AG09319 (cell line): ENCODE results near the gene KIFAP3.

Source experiments
- DNase-seq: peaks from one replicate; pipeline ENCODE4 v3.0.0-alpha.2; 2010; ENCODE audit warnings: low read depth; ENCODE audit errors: extremely low read depth
- TF ChIP-seq, protein P1 (sequence below): IDR thresholded peaks from 2 replicates; pipeline ENCODE4 v1.5.1; 2011; ENCODE audit warnings: low read depth, mild to moderate bottlenecking, inconsistent platforms, low read length, moderate library complexity

Gene KIFAP3

GRCh38 chr1:169884634-169885033 is 189.9 kb downstream of the KIFAP3 start:
- no peak for DNase-seq
- TF ChIP-seq, protein P1, sequence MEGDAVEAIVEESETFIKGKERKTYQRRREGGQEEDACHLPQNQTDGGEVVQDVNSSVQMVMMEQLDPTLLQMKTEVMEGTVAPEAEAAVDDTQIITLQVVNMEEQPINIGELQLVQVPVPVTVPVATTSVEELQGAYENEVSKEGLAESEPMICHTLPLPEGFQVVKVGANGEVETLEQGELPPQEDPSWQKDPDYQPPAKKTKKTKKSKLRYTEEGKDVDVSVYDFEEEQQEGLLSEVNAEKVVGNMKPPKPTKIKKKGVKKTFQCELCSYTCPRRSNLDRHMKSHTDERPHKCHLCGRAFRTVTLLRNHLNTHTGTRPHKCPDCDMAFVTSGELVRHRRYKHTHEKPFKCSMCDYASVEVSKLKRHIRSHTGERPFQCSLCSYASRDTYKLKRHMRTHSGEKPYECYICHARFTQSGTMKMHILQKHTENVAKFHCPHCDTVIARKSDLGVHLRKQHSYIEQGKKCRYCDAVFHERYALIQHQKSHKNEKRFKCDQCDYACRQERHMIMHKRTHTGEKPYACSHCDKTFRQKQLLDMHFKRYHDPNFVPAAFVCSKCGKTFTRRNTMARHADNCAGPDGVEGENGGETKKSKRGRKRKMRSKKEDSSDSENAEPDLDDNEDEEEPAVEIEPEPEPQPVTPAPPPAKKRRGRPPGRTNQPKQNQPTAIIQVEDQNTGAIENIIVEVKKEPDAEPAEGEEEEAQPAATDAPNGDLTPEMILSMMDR: no peak

- TF ChIP-seq, protein P1: no peak
- no peak for DNase-seq
These were observed 192.4 kb downstream of the KIFAP3 start for GRCh38 chr1:169882039-169882511.

DNA sequence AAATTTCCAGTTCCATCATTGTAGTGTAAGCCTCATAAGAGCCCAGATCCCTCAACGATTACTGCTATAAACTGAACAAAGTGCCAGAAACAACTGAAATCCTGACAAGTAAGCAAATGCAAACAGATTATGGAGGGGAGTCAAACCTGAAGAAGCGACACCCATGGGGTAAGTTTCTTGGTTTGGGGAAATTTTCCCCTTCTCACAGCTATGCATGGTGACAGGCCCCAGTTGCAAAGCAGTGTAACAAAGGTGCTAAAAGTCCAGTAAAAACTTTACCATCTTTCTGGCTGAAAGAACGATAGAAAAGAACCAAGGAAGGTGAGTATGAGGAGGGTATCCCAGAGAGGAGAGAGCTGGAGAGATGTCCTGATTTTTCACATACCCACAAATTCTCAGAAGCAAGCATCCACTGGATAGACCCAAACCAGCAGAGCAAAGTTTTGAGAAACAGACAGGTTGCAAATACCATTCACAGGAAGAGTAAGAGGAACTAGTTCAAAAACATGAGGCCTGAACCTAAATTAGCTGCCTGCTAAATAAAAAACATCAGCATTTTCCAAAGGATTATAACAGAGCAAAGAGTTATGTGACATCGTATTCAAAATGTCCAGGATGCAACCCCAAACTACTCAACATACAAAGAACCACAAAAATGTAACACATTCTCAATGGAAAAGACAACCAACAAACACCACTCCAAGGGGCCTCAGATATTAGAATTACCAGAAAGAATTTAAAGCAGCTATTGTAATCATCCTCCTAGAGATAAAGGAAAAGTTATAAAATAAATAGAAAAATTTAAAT is 195.3 kb downstream of the KIFAP3 start:
- TF ChIP-seq, protein P1: no peak

GRCh38 chr1:169878498-169878897 is 196.0 kb downstream of the KIFAP3 start:
- no peak for DNase-seq
- TF ChIP-seq, protein P1: no peak

More for the DNA sequence above, 195.3 kb downstream of the KIFAP3 start:
- DNase-seq: no peak

DNA sequence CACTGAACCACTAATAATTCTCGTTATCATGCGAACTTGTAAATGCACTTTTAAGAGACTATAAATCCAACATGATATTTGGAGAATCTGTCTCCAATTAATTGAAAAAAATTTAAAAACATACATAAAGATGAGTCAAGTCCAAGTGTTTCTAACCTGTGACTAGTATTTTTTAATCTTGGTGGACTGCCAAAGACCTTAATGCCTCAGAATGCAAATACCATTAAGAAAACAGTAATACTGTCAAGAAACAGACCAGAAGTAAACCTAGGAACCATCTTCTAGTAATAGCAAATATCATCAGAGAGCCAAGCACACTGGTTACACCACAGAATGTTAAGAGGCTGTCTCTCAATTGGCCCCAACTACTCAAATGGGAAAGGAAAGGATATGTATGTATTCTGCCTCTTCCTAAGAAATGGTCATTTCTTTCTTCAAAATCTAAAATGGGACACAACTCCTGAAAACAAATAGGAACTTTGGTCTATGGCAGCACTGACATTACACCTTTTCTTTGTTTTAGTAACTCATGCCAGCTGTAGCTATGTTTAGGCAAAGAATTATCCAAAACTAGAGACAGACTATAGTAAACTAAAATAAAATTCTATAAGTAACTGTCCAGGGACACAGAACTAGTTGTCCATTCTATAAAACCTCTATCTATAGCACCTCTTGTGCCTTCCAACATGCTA is 196.5 kb downstream of the KIFAP3 start:
- DNase-seq: no peak
- TF ChIP-seq, protein P1: no peak

DNA sequence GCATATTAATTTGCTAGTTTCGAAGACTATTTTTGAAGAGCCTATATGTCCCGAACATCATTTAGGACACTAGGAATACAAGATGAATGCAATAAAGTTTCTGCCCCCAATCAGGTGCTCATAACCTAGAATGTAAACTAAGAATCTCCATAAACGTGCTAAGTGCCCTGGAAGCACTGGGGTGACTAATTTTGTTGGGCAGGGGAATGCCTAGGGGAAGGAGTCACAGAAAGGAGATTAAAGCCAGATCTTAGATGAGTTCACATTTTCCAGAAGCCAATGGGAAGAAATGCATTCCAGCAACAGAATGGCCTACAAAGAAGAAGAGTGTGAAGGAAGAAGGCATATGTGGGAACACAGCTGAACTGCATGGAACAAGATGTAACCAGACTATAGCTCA is 200.3 kb downstream of the KIFAP3 start:
- DNase-seq: peak; percentile 31
- TF ChIP-seq, protein P1: no peak

- DNase-seq: no peak
- TF ChIP-seq, protein P1: no peak
These were observed 200.8 kb downstream of the KIFAP3 start for GRCh38 chr1:169873582-169874199.
